ENCODE measurements around the gene OR7G3. TPM values are rescaled to one million over a fixed set of nuclear protein-coding genes. Genes with fewer than 3 reads are reported as not detected.

The OR7G3 gene
- total RNA-seq, 6 donors from 2014 or later, result not detected

DNA sequence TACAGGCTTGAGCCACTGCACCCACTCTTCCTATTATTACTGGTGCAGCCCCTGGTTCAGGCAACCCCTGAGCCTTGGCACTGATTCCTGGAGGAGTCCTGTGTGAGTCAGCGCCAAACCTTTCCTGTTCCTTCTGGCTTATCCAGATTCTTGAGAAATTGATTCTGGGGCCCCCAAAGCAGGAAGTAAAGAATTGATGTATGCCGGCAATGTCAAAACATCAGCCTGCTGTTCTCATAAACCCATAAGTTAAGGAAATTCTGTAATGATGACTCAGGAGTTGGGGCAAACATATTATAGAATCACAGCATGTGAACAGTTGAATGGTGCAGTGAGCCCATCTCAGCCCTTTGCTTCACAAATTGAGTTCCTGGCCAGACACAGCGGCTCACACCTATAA lies 1.4 kb upstream of the OR7G3 start:
- Histone ChIP-seq H3K4me1 (no peaks in the 10 kb centered on the region), H3K36me3 (no peaks in the 10 kb centered on the region), H3K27ac (no peak overlapping the region), H3K4me3 (no peak overlapping the region), H3K9me3 (no peaks in the 10 kb centered on the region), H3K27me3 (no peaks in the 10 kb centered on the region)
- 44 to 46% methylated on average over 3 of the region's 3 CpGs for WGBS, 2 donors
- ATAC-seq (ENCODE audit: low FRiP score in 2 of 2) (no peak), DNase-seq (no peak)
- TF ChIP-seq POLR2A (IDR thresholded peaks at IDR 0.05) (no peak), EP300 (IDR thresholded peaks at IDR 0.05) (no peak), POLR2AphosphoS5 (IDR thresholded peaks at IDR 0.05) (no peak)
- TF ChIP-seq, protein P1, sequence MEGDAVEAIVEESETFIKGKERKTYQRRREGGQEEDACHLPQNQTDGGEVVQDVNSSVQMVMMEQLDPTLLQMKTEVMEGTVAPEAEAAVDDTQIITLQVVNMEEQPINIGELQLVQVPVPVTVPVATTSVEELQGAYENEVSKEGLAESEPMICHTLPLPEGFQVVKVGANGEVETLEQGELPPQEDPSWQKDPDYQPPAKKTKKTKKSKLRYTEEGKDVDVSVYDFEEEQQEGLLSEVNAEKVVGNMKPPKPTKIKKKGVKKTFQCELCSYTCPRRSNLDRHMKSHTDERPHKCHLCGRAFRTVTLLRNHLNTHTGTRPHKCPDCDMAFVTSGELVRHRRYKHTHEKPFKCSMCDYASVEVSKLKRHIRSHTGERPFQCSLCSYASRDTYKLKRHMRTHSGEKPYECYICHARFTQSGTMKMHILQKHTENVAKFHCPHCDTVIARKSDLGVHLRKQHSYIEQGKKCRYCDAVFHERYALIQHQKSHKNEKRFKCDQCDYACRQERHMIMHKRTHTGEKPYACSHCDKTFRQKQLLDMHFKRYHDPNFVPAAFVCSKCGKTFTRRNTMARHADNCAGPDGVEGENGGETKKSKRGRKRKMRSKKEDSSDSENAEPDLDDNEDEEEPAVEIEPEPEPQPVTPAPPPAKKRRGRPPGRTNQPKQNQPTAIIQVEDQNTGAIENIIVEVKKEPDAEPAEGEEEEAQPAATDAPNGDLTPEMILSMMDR (IDR thresholded peaks at IDR 0.05), result no peak

DNA sequence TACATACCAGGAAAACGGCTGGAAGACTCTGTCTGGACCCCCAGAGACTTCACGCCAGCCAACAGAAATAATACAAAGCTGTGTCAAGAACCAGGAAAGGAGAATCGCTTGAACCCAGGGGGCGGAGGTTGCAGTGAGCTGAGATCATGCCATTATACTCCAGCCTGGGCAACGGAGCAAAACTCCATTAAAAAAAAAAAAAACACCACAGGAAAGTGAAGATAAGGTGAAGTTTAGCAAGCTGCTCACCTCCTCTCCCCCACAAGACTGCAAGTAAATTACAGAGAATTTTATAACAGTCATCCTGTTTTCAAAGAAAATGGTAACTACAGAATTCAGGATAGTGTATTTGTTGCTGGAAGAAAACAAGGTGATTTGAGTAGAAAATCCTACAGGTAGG lies 10.2 kb downstream of the OR7G3 start:
- H3K9me3 ChIP-seq, result no peaks in the 10 kb centered on the region
- TF ChIP-seq, protein P1 (IDR thresholded peaks at IDR 0.05), result no peak
- TF ChIP-seq POLR2A (IDR thresholded peaks at IDR 0.05) (no peak), POLR2AphosphoS5 (IDR thresholded peaks at IDR 0.05) (no peak), EP300 (IDR thresholded peaks at IDR 0.05) (no peak)
- H3K27me3 ChIP-seq, result no peaks in the 10 kb centered on the region
- 57 to 64% methylated on average over 5 of the region's 5 CpGs for WGBS, 2 donors
- H3K36me3 ChIP-seq, result no peaks in the 10 kb centered on the region
- no peaks in the 10 kb centered on the region for H3K4me1 ChIP-seq
- DNase-seq, result no peak
- no peak for ATAC-seq (ENCODE audit: low FRiP score in 2 of 2)
- no peak overlapping the region for H3K27ac ChIP-seq
- H3K4me3 ChIP-seq, result no peak overlapping the region

DNA sequence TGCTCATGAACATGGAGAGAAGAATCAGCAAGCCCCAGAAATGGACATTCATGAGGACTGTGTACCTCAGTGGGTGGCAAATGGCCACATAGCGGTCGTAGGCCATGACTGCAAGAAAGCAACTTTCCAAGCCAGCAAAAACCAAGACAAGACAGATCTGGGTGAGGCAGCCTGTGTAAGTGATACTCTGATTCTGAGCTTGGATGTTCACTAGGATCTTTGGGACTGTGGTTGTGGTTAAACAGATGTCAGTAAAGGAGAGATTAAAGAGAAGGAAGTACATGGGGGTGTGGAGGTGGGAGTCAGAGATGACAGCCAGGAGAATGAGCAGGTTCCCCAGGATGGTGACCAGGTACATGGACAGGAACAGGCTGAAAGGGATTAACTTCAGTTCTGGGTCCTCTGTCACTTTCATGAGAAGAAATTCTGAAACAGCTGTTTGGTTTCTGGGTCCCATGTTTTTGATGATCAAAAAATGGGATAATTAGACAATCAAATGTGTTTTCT lies 11.4 kb downstream of the OR7G3 start, which contains the start of gene OR7G1:
Gene OR7G1, minus strand, starts transcription at position 457 of the 507 bp plus-strand sequence. Its CDS starts 0 bp downstream, at position 457.
- Histone ChIP-seq H3K4me1 (no peaks in the 10 kb centered on the region), H3K27me3 (no peaks in the 10 kb centered on the region), H3K4me3 (no peak within 1 kb of the TSS), H3K36me3 (no peaks in the 10 kb centered on the region), H3K9me3 (no peaks in the 10 kb centered on the region), H3K27ac (no peak within 1 kb of the TSS)
- TF ChIP-seq EP300 (IDR thresholded peaks at IDR 0.05) (no peak), POLR2A (IDR thresholded peaks at IDR 0.05) (no peak)
- DNase-seq (no peak), ATAC-seq (ENCODE audit: low FRiP score in 2 of 2) (no peak)
- 83 to 85% methylated on average over 2 of the region's 2 CpGs for WGBS, 2 donors

DNA sequence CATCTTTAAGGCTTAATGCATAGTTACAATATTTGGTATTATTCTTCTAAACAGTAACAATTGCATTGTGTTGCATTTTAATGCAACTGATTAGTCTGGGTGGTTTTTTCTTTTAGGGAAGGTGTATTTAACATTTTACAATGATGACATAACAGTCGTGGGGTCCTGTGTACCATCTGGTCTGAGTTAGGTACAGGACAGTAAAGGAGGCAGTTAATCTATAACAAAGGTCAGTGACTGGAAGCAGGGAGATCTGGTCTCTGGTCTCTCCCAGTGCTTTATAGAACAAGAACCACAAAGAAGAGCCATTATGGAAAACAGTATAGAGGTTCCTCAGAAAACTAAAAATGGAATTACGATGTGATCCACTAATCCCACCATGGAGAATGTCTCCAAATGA lies 16.8 kb downstream of the OR7G3 start:
- DNase-seq (no peak), ATAC-seq (ENCODE audit: low FRiP score in 2 of 2) (no peak)
- Histone ChIP-seq H3K36me3 (no peaks in the 10 kb centered on the region), H3K9me3 (no peaks in the 10 kb centered on the region), H3K27ac (no peak overlapping the region), H3K27me3 (no peaks in the 10 kb centered on the region), H3K4me3 (no peak overlapping the region), H3K4me1 (no peaks in the 10 kb centered on the region)
- 33 to 42% methylated on average over 2 of the region's 2 CpGs for WGBS, 2 donors
- TF ChIP-seq, protein P1 (IDR thresholded peaks at IDR 0.05), result no peak
- TF ChIP-seq EP300 (IDR thresholded peaks at IDR 0.05), result no peak
- no peak for TF ChIP-seq POLR2AphosphoS5 (IDR thresholded peaks at IDR 0.05)
- TF ChIP-seq POLR2A (IDR thresholded peaks at IDR 0.05), result no peak

DNA sequence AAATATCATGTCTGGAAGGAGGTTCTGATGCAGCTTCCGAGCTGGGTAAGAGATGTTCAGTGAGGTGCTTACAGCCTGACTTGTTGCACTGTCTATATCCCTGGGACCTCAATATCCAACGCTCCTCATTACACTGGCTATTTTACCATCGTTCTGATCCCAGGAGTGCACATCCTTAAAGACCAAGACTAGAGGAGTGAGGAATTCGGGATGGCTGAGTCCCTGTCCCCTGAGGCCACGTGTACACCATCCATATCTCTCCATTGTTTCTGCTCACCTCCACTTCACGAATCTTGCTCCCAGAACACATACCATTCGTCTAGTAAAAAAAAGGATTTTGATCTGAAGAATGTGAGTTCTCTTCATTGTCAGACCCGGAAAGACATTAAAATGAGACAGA lies 19.4 kb downstream of the OR7G3 start, which contains the start of gene OR7G2:
Gene OR7G2, minus strand, starts transcription at position 101 of the 400 bp plus-strand sequence. CDS start 4,232 bp downstream, outside the sequence.
- TF ChIP-seq, protein P1 (IDR thresholded peaks at IDR 0.05), result no peak
- no peak for TF ChIP-seq POLR2AphosphoS5 (IDR thresholded peaks at IDR 0.05)
- no peak for TF ChIP-seq EP300 (IDR thresholded peaks at IDR 0.05)
- TF ChIP-seq POLR2A (IDR thresholded peaks at IDR 0.05), result no peak

More for the DNA sequence above, 19.4 kb downstream of the OR7G3 start, which contains the start of gene OR7G2:
- ATAC-seq (ENCODE audit: low FRiP score in 2 of 2) (no peak), DNase-seq (no peak)
- Histone ChIP-seq H3K4me1 (no peaks in the 10 kb centered on the region), H3K27me3 (no peaks in the 10 kb centered on the region), H3K27ac (no peak within 1 kb of the TSS), H3K9me3 (no peaks in the 10 kb centered on the region), H3K4me3 (no peak within 1 kb of the TSS), H3K36me3 (no peaks in the 10 kb centered on the region)
- 58 to 63% methylated on average over 8 of the region's 8 CpGs for WGBS, 2 donors
